DND-41 (cell line): Measurements from ENCODE around the gene RAB30.

Source experiments
- ATAC-seq: fragments of 200-7000 bp; cut with Tn5 transposase; 3 replicates; pipeline ENCODE4 v1.9.1; 2021; ENCODE audit warnings: low read depth; ENCODE audit not compliant: insufficient read depth
- DNase-seq: peaks from one replicate; pipeline ENCODE4 v3.0.0-alpha.2; 2020
- H2AFZ ChIP-seq: 2 replicates; pipeline ENCODE4 v1.6.0; 2012; ENCODE audit warnings: low read depth, low read length
- H3K27ac ChIP-seq: 2 replicates; pipeline ENCODE4 v1.5.1; 2012; ENCODE audit warnings: low read length, inconsistent platforms
- H3K27me3 ChIP-seq: fragments of 200-600 bp; sonication (generic); 2 replicates; pipeline ENCODE4 v1.6.0; 2012; ENCODE audit warnings: low read length, mild to moderate bottlenecking, inconsistent platforms; ENCODE audit not compliant: insufficient read depth, poor library complexity
- H3K36me3 ChIP-seq: 2 replicates; pipeline ENCODE4 v1.5.1; 2012; ENCODE audit warnings: low read length, inconsistent platforms; ENCODE audit not compliant: insufficient read depth
- H3K4me1 ChIP-seq: 2 replicates; pipeline ENCODE4 v1.5.1; 2012; ENCODE audit warnings: mild to moderate bottlenecking, low read length; ENCODE audit not compliant: insufficient read depth
- H3K4me2 ChIP-seq: 2 replicates; pipeline ENCODE4 v1.6.0; 2012; ENCODE audit warnings: mild to moderate bottlenecking, moderate library complexity, low read length, inconsistent platforms; ENCODE audit not compliant: insufficient read depth
- H3K4me3 ChIP-seq, 2 experiments: fragments of 200-600 bp in 1 of 2; shearing (Covaris generic) in 1 of 2; 2 replicates each; pipeline ENCODE4 v1.5.1; 2012 to 2016; ENCODE audit warnings: inconsistent platforms in 2 of 2, low read length in 2 of 2, mild to moderate bottlenecking in 2 of 2, low read depth in 1 of 2, moderate library complexity in 1 of 2
- H3K79me2 ChIP-seq: 2 replicates; pipeline ENCODE4 v1.6.0; 2012; ENCODE audit warnings: low read length, inconsistent platforms; ENCODE audit not compliant: insufficient read depth
- H3K9ac ChIP-seq: 2 replicates; pipeline ENCODE4 v1.6.0; 2012; ENCODE audit warnings: low read depth, mild to moderate bottlenecking, inconsistent platforms, low read length, moderate library complexity
- H3K9me3 ChIP-seq: 2 replicates; pipeline ENCODE4 v1.5.1; 2012; ENCODE audit warnings: low read length, moderate library complexity, mild to moderate bottlenecking, inconsistent platforms; ENCODE audit not compliant: insufficient read depth, severe bottlenecking
- H4K20me1 ChIP-seq: 2 replicates; pipeline ENCODE4 v1.6.0; 2012; ENCODE audit warnings: low read length; ENCODE audit not compliant: insufficient read depth
- EZH2 ChIP-seq: IDR thresholded peaks from 3 replicates; pipeline ENCODE4 v1.6.1; 2012; ENCODE audit warnings: borderline replicate concordance, low read depth, mild to moderate bottlenecking, moderate library complexity, low read length, inconsistent platforms; ENCODE audit not compliant: severe bottlenecking
- TF ChIP-seq, protein P1 (sequence below): IDR thresholded peaks from 2 replicates; pipeline ENCODE4 v1.5.1; 2012; ENCODE audit warnings: borderline replicate concordance, low read length, moderate library complexity, mild to moderate bottlenecking; ENCODE audit not compliant: poor library complexity, severe bottlenecking; ENCODE audit errors: extremely low read depth

RAB30 gene

DNA sequence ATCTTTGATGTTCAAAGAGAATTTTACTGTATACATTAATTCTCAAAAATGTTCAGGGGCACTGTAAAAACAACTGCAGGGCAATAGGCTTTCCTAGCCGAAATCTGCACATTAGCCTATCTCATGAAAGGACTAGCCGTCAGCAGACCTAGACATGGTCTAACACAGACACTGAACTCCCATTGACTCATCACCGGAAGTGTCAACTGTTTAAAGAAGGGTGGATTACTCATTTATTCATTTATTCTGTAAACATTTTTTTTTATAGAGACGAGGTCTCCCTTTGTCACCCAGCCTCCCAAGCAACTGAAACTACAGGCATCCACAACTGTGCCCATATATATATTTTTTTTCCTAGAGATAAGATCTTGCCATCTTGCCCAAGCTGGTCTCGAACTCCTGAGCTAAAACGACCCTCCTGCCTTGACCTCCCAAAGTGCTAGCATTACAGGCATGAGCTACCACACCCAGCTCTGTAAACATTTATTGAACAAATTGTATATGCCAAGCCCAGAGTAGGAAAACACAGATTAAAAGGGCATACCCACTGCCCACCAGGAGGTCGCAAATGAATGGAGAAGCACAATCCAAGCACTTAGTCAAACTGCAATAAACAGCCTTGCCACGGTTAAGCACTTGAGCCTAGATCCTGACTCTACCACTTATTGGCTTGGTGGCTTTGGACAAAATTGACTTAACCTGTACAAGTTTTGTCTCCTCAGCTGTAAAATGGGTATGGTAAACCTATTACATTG is 26.6 kb downstream of the RAB30 start:
- H3K36me3 ChIP-seq: no peaks in the 10 kb centered on the region
- H3K79me2 ChIP-seq: no peaks in the 10 kb centered on the region
- no peak overlapping the region for H3K9ac ChIP-seq
- no peaks in the 10 kb centered on the region for H3K9me3 ChIP-seq
- H3K27me3 ChIP-seq: no peaks in the 10 kb centered on the region
- no peak overlapping the region for H3K27ac ChIP-seq
- no peaks in the 10 kb centered on the region for H4K20me1 ChIP-seq
- ATAC-seq: no peak
- no peak for TF ChIP-seq EZH2
- TF ChIP-seq, protein P1, sequence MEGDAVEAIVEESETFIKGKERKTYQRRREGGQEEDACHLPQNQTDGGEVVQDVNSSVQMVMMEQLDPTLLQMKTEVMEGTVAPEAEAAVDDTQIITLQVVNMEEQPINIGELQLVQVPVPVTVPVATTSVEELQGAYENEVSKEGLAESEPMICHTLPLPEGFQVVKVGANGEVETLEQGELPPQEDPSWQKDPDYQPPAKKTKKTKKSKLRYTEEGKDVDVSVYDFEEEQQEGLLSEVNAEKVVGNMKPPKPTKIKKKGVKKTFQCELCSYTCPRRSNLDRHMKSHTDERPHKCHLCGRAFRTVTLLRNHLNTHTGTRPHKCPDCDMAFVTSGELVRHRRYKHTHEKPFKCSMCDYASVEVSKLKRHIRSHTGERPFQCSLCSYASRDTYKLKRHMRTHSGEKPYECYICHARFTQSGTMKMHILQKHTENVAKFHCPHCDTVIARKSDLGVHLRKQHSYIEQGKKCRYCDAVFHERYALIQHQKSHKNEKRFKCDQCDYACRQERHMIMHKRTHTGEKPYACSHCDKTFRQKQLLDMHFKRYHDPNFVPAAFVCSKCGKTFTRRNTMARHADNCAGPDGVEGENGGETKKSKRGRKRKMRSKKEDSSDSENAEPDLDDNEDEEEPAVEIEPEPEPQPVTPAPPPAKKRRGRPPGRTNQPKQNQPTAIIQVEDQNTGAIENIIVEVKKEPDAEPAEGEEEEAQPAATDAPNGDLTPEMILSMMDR: no peak
- DNase-seq: no peak
- no peak overlapping the region for H3K4me2 ChIP-seq
- H3K4me3 ChIP-seq: no peak overlapping the region
- H3K4me1 ChIP-seq: no peaks in the 10 kb centered on the region
- H2AFZ ChIP-seq: no peak overlapping the region

DNA sequence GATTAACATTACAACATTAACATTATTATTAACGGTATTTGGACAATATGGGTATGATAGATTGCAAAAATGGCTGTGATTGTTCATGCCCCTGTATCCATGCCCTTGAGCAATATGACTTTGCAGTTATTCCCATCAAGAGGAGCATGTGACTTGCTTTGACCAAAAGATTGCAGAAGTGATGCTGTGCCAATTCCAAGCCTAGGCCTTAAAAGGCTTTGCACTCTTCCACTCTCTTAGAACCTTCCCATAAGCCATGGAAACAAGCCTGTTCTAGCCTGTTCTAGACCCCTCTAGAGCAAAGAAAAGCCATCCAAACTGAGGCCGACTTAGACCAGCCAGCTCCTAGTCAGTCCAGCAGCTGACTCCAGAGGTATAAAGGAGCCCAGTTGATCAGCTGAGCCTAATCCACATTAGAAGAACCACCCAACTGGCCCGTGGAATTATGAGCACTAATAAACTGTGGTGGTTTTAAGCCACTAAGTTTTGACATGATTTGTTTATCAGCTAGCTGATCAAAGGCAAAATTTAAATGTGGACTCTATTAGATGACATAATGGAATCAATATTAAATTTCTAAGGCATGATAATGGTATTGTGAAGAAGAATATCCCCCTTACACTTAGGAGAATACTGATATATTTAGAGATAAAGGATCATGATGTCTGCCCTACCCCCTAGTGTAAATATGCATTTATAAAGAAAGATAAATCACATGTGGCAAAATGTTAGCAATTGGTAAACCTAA is 28.6 kb downstream of the RAB30 start:
- Histone ChIP-seq H3K9me3 (no peaks in the 10 kb centered on the region), H3K4me3 (no peak overlapping the region), H3K4me1 (no peaks in the 10 kb centered on the region), H4K20me1 (no peaks in the 10 kb centered on the region), H3K27me3 (no peaks in the 10 kb centered on the region), H3K79me2 (no peaks in the 10 kb centered on the region), H3K27ac (no peak overlapping the region), H3K36me3 (no peaks in the 10 kb centered on the region), H2AFZ (no peak overlapping the region), H3K4me2 (no peak overlapping the region), H3K9ac (no peak overlapping the region)
- DNase-seq: no peak
- no peak for ATAC-seq
- TF ChIP-seq EZH2: no peak
- TF ChIP-seq, protein P1: no peak

DNA sequence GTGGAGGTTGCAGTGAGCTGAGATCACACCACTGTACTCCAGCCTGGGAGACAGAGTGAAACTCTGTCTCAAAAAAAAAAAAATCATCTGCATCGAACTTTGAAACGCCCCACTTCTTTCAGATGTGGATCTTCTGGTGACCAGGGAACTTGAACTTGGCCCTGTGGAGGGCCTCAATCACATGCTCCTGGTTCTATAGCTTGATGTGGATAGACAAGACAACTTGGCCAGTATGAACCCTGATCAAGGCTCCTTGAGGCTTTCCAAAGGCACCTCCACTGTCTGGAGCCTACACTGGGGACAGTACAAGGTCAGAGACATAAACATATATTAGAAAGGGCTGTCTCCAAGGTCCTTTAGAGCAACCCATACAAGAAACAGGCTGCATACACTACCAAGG is 30.6 kb downstream of the RAB30 start:
- ATAC-seq (no peak), DNase-seq (no peak)
- Histone ChIP-seq H3K9me3 (no peaks in the 10 kb centered on the region), H4K20me1 (no peaks in the 10 kb centered on the region), H3K36me3 (no peaks in the 10 kb centered on the region), H3K4me3 (no peak overlapping the region), H3K4me2 (no peak overlapping the region), H3K79me2 (no peaks in the 10 kb centered on the region), H3K9ac (no peak overlapping the region), H2AFZ (no peak overlapping the region), H3K4me1 (no peaks in the 10 kb centered on the region), H3K27me3 (no peaks in the 10 kb centered on the region), H3K27ac (no peak overlapping the region)
- no peak for TF ChIP-seq EZH2
- TF ChIP-seq, protein P1: no peak
